ENCODE data around the gene ZNF514. TPM values are rescaled to one million over a fixed set of nuclear protein-coding genes. Genes with fewer than 3 reads are reported as not detected.
A peak's percentile ranks its signal among the peaks of the same experiment; 100 is the strongest.

ZNF514 gene
- polyA plus RNA-seq, 1 experiment: 9.8 TPM

DNA sequence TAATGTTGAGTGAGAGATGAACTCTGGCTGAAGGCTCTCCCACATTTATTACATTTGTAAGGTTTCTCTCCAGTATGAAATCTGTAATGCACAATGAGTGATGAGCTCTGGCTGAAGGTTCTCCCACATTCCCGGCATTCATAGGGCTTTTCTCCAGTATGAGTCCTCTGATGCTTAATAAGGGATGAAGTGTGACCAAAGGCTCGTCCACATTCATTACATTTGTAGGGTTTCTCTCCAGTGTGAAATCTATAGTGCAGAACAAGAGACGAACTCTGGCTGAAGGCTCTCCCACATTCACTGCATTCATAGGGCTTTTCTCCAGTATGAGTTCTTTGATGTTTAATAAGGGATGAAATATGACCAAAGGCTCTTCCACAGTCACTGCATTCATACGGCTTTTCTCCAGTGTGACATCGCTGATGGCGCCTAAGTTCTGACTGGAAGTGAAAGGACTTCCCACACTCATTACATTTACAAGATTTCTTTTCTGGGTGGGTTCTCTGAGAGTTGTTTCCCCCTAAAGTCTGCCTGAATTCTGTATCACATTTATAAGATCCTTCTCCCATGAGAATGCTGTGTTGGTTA, 10.2 kb downstream of the ZNF514 start:
- ChIA-PET POLR2A (no interaction called here), CTCF (no interaction called here)
- no peak for TF ChIP-seq CTCF (IDR thresholded peaks at IDR 0.05; ENCODE audit: low read depth, low read length)
- no peaks in the 10 kb centered on the region for H3K27me3 ChIP-seq (ENCODE audit: control insufficient read depth, insufficient read depth, low read length)
- no peak overlapping the region for H3K4me3 ChIP-seq (ENCODE audit: low read depth, low read length)
- no peak overlapping the region for H3K27ac ChIP-seq (ENCODE audit: low read depth, low read length)
- DNase-seq (ENCODE audit: low read depth, low spot score): no peak
- peaks cover 71% of the 10 kb centered on the region for H3K9me3 ChIP-seq (ENCODE audit: control insufficient read depth, insufficient read depth, low read length)

DNA sequence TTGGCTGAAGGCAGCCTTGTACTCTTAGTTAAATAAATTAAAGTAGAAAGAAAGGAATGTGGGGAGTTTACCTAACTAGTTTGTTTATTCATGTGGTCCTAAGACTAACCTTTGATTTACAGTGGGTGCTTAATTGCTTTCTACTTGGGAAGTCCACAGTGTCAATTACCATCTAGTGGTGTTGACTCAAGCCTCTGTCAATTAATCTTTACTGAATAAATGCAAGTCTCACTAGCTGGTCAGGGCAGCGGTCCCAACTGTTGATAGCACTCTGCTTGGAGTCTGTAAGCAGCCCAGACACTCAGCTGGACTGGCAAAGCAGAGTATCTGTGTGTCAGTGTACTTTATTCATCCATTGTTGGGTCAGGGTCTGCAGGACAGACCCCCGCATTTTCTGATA, 15.8 kb downstream of the ZNF514 start:
- TF ChIP-seq CTCF (IDR thresholded peaks at IDR 0.05; ENCODE audit: low read depth, low read length): no peak
- ChIA-PET CTCF (no interaction called here), POLR2A (no interaction called here)

GRCh38 chr2:95138702-95139101, 20.9 kb downstream of the ZNF514 start:
- no peak for TF ChIP-seq CTCF (IDR thresholded peaks at IDR 0.05; ENCODE audit: low read depth, low read length)
- Histone ChIP-seq H3K4me3 (ENCODE audit: low read depth, low read length) (no peak overlapping the region), H3K27ac (ENCODE audit: low read depth, low read length) (no peak overlapping the region), H3K9me3 (ENCODE audit: control insufficient read depth, insufficient read depth, low read length) (peaks cover 31% of the 10 kb centered on the region), H3K27me3 (ENCODE audit: control insufficient read depth, insufficient read depth, low read length) (no peaks in the 10 kb centered on the region)
- ChIA-PET CTCF (no interaction called here), POLR2A (no interaction called here)
- DNase-seq (ENCODE audit: low read depth, low spot score): no peak

More for the DNA sequence above, 15.8 kb downstream of the ZNF514 start:
- no peak for DNase-seq (ENCODE audit: low read depth, low spot score)
- no peak overlapping the region for H3K4me3 ChIP-seq (ENCODE audit: low read depth, low read length)
- H3K27me3 ChIP-seq (ENCODE audit: control insufficient read depth, insufficient read depth, low read length): no peaks in the 10 kb centered on the region
- peaks cover 58% of the 10 kb centered on the region for H3K9me3 ChIP-seq (ENCODE audit: control insufficient read depth, insufficient read depth, low read length)
- H3K27ac ChIP-seq (ENCODE audit: low read depth, low read length): no peak overlapping the region

- no peak for DNase-seq (ENCODE audit: low read depth, low spot score)
- Histone ChIP-seq H3K9me3 (ENCODE audit: control insufficient read depth, insufficient read depth, low read length) (no peaks in the 10 kb centered on the region), H3K27ac (ENCODE audit: low read depth, low read length) (no peak overlapping the region), H3K4me3 (ENCODE audit: low read depth, low read length) (peak overlapping the region; percentile 99), H3K27me3 (ENCODE audit: control insufficient read depth, insufficient read depth, low read length) (no peaks in the 10 kb centered on the region)
- CTCF ChIA-PET: interaction anchor here (0.8 to 1.2 kb wide), 3 partner anchors 43 to 136 kb away, joined by 3 to 4 read pairs (median 4); no protein-coding TSS in a partner anchor
- POLR2A ChIA-PET: interaction anchor here (0.6 to 2.1 kb wide), 5 partner anchors 12 to 44 kb away, joined by 3 to 10 read pairs (median 5); partner anchors contain the start of genes ZNF2 and ZNF514
- no peak for TF ChIP-seq CTCF (IDR thresholded peaks at IDR 0.05; ENCODE audit: low read depth, low read length)
Observed at GRCh38 chr2:95122197-95122551, 37.5 kb downstream of the ZNF514 start.

GRCh38 chr2:95121407-95122196, 38.0 kb downstream of the ZNF514 start, which contains the start of gene MRPS5:
TSS of gene MRPS5 (minus strand) at chr2:95121808. CDS start at chr2:95121791, 17 bp downstream.
- Histone ChIP-seq H3K4me3 (ENCODE audit: low read depth, low read length) (peak within 1 kb of the TSS; percentile 99), H3K27me3 (ENCODE audit: control insufficient read depth, insufficient read depth, low read length) (no peaks in the 10 kb centered on the region), H3K27ac (ENCODE audit: low read depth, low read length) (peak within 1 kb of the TSS; percentile 77), H3K9me3 (ENCODE audit: control insufficient read depth, insufficient read depth, low read length) (no peaks in the 10 kb centered on the region)
- peak; percentile 3 for DNase-seq (ENCODE audit: low read depth, low spot score)
- CTCF ChIA-PET: interaction anchor here (0.6 to 1.2 kb wide), 6 partner anchors 20 to 136 kb away, joined by 3 to 4 read pairs (median 3); no protein-coding TSS in a partner anchor
- 0 out of 2 replicates have a peak, but pooled peaks have one; percentile 10 for TF ChIP-seq CTCF (IDR thresholded peaks at IDR 0.05; ENCODE audit: low read depth, low read length)
- POLR2A ChIA-PET: interaction anchor here (0.6 to 2.1 kb wide), 5 partner anchors 13 to 45 kb away, joined by 3 to 10 read pairs (median 5); partner anchors contain the start of genes ZNF2 and ZNF514
